HEK293 (cell line): ENCODE results near the gene BOD1.

Experiments
- CTCF ChIA-PET: fragments of 350-600 bp; formaldehyde crosslinking; extraction: SDS; loops from one replicate; lab custom pipeline; 2021; ENCODE audit warnings: antibody characterized with exemption; lab: Yijun Ruan, JAX
- POLR2A ChIA-PET: fragments of 300-600 bp; formaldehyde crosslinking; extraction: SDS; loops from one replicate; lab custom pipeline; 2020; ENCODE audit warnings: antibody characterized with exemption, inconsistent platforms; lab: Yijun Ruan, JAX
- H3K27ac ChIP-seq: fragments of 200-500 bp; sonication (Bioruptor generic); 2 replicates; pipeline ENCODE4 v1.5.1; 2014; ENCODE audit warnings: low read depth, low read length, control low read depth, inconsistent platforms; ENCODE audit errors: extremely low read depth
- H3K36me3 ChIP-seq, 2 experiments: fragments of 200-500 bp in 1 of 2; sonication (Bioruptor generic) in 1 of 2; 1 replicate in 1 of 2; 2 replicates in 1 of 2; pipeline ENCODE4 v1.5.1; 2014 to 2017; ENCODE audit warnings: inconsistent platforms in 2 of 2, low read length in 2 of 2; ENCODE audit not compliant: control insufficient read depth in 2 of 2, insufficient read depth in 1 of 2
- H3K4me1 ChIP-seq: fragments of 200-500 bp; sonication (Bioruptor generic); 2 replicates; pipeline ENCODE4 v1.5.1; 2014; ENCODE audit warnings: mild to moderate bottlenecking, low read length, inconsistent platforms; ENCODE audit not compliant: control insufficient read depth, insufficient read depth
- H3K4me3 ChIP-seq: 2 replicates; pipeline ENCODE4 v1.5.1; 2011; ENCODE audit warnings: low read depth, mild to moderate bottlenecking, control low read depth, low read length, moderate library complexity
- H3K9me3 ChIP-seq: fragments of 200-500 bp; sonication (Bioruptor generic); 2 replicates; pipeline ENCODE4 v1.5.1; 2014; ENCODE audit warnings: low read depth, low read length, inconsistent platforms; ENCODE audit not compliant: control insufficient read depth, insufficient read depth
- KLF7 ChIP-seq: fragments of 450-650 bp; formaldehyde crosslinking; IDR thresholded peaks from 2 replicates; pipeline ENCODE4 v1.5.1; 2016; ENCODE audit warnings: missing biosample characterization, missing genetic modification characterization, borderline replicate concordance
- KLF9 ChIP-seq: fragments of 450-650 bp; formaldehyde crosslinking; IDR thresholded peaks from 2 replicates; pipeline ENCODE4 v1.5.1; 2016; ENCODE audit warnings: missing biosample characterization, missing genetic modification characterization, low read depth
- PATZ1 ChIP-seq: fragments of 450-650 bp; formaldehyde crosslinking; IDR thresholded peaks from 2 replicates; pipeline ENCODE4 v1.5.1; 2016; ENCODE audit warnings: missing biosample characterization, missing genetic modification characterization
- ZBTB20 ChIP-seq: fragments of 450-650 bp; formaldehyde crosslinking; IDR thresholded peaks from 2 replicates; pipeline ENCODE4 v1.5.1; 2016; ENCODE audit warnings: missing biosample characterization, missing genetic modification characterization
- ZBTB6 ChIP-seq: fragments of 450-650 bp; formaldehyde crosslinking; IDR thresholded peaks from 2 replicates; pipeline ENCODE4 v1.5.1; 2017; ENCODE audit warnings: missing biosample characterization, missing genetic modification characterization
- ZIC2 ChIP-seq: fragments of 450-650 bp; formaldehyde crosslinking; IDR thresholded peaks from 2 replicates; pipeline ENCODE4 v1.5.1; 2016; ENCODE audit warnings: missing biosample characterization, missing genetic modification characterization
- ZNF280D ChIP-seq: fragments of 450-650 bp; formaldehyde crosslinking; IDR thresholded peaks from 2 replicates; pipeline ENCODE4 v1.5.1; 2016; ENCODE audit warnings: missing biosample characterization, missing genetic modification characterization
- ZNF362 ChIP-seq: fragments of 450-650 bp; formaldehyde crosslinking; IDR thresholded peaks from 2 replicates; pipeline ENCODE4 v1.5.1; 2016; ENCODE audit warnings: missing biosample characterization, missing genetic modification characterization
- ZNF404 ChIP-seq: fragments of 450-650 bp; formaldehyde crosslinking; IDR thresholded peaks from 2 replicates; pipeline ENCODE4 v1.5.1; 2017; ENCODE audit warnings: missing biosample characterization, missing genetic modification characterization
- ZNF423 ChIP-seq: fragments of 450-650 bp; formaldehyde crosslinking; IDR thresholded peaks from 2 replicates; pipeline ENCODE4 v1.5.1; 2016; ENCODE audit warnings: missing biosample characterization, missing genetic modification characterization
- ZNF473 ChIP-seq: fragments of 450-650 bp; formaldehyde crosslinking; IDR thresholded peaks from 2 replicates; pipeline ENCODE4 v1.5.1; 2017; ENCODE audit warnings: missing biosample characterization, missing genetic modification characterization
- ZNF510 ChIP-seq: fragments of 450-650 bp; formaldehyde crosslinking; IDR thresholded peaks from 2 replicates; pipeline ENCODE4 v1.5.1; 2018; ENCODE audit warnings: mild to moderate bottlenecking, missing genetic modification characterization, missing biosample characterization; ENCODE audit not compliant: insufficient replicate concordance
- ZNF514 ChIP-seq: fragments of 450-650 bp; formaldehyde crosslinking; IDR thresholded peaks from 2 replicates; pipeline ENCODE4 v1.5.1; 2016; ENCODE audit warnings: missing biosample characterization, missing genetic modification characterization
- ZNF555 ChIP-seq: fragments of 450-650 bp; formaldehyde crosslinking; conservative IDR thresholded peaks from 2 replicates; pipeline ENCODE4 v1.5.1; 2017; ENCODE audit warnings: missing biosample characterization, mild to moderate bottlenecking, missing genetic modification characterization, inconsistent platforms
- ZNF560 ChIP-seq: fragments of 450-650 bp; formaldehyde crosslinking; IDR thresholded peaks from 2 replicates; pipeline ENCODE4 v1.5.1; 2017; ENCODE audit warnings: missing biosample characterization, missing genetic modification characterization, borderline replicate concordance
- ZNF664 ChIP-seq: fragments of 450-650 bp; formaldehyde crosslinking; IDR thresholded peaks from 2 replicates; pipeline ENCODE4 v1.5.1; 2016; ENCODE audit warnings: missing biosample characterization, missing genetic modification characterization
- ZNF677 ChIP-seq: fragments of 450-650 bp; IDR thresholded peaks from 2 replicates; pipeline ENCODE4 v1.5.0; 2018; ENCODE audit warnings: missing biosample characterization, mild to moderate bottlenecking, missing genetic modification characterization, moderate library complexity
- ZNF785 ChIP-seq: fragments of 450-650 bp; formaldehyde crosslinking; IDR thresholded peaks from 2 replicates; pipeline ENCODE4 v1.5.1; 2016; ENCODE audit warnings: missing biosample characterization, missing genetic modification characterization

The BOD1 gene

GRCh38 chr5:173567548-173567947 is 48.9 kb downstream of the BOD1 start (continued):
- no peak for TF ChIP-seq ZNF362 (tag by site-specific recombination)
- TF ChIP-seq ZNF664: no peak
- TF ChIP-seq KLF9: no peak

GRCh38 chr5:173565491-173566072 is 50.9 kb downstream of the BOD1 start:
- H3K4me3 ChIP-seq: no peak overlapping the region
- H3K9me3 ChIP-seq: no peaks in the 10 kb centered on the region
- 0 out of 2 replicates have a peak, but pooled peaks cover 3% of the 10 kb centered on the region for H3K4me1 ChIP-seq
- H3K36me3 ChIP-seq: no peaks in the 10 kb centered on the region
- ChIA-PET POLR2A (no interaction called here), CTCF (interaction anchor here (1.5 kb wide), 1 partner anchor 9 kb away, joined by 4 read pairs; no protein-coding TSS in a partner anchor)
- TF ChIP-seq ZNF404 (tag by site-specific recombination) (no peak), ZBTB20 (tag by site-specific recombination) (no peak), ZNF423 (no peak), ZNF560 (no peak), ZNF785 (tag by site-specific recombination) (no peak), PATZ1 (tag by site-specific recombination) (no peak), ZNF677 (tag by site-specific recombination) (no peak), ZNF280D (tag by site-specific recombination) (no peak), ZNF555 (tag by site-specific recombination) (no peak), ZIC2 (tag by site-specific recombination) (no peak), ZBTB6 (tag by site-specific recombination) (no peak), ZNF510 (tag by site-specific recombination) (no peak), ZNF514 (no peak), KLF7 (no peak), ZNF473 (no peak)
- no peak overlapping the region for H3K27ac ChIP-seq
